ENCODE results near the gene FNTB. TPM values are rescaled to one million over a fixed set of nuclear protein-coding genes. Genes with fewer than 3 reads are reported as not detected.

Gene FNTB
- total and polyA plus RNA-seq, 2 donors (not counting 3 experiments of a cell fraction or from before 2014, with no cell fraction given): 21.0 to 21.6 TPM

GRCh38 chr14:65043893-65044595, 57.3 kb downstream of the FNTB start:
- no TSS peak for BruUV-seq (replicated peaks)
- POLR2A ChIA-PET: no interaction called here
- Histone ChIP-seq H3K79me2 (ENCODE audit: control insufficient read depth, insufficient read depth, low read length) (no peaks in the 10 kb centered on the region), H2AFZ (ENCODE audit: low read depth, low read length) (no peak overlapping the region), H3K4me1 (ENCODE audit: control insufficient read depth, extremely low read depth, insufficient read depth, low read length) (peaks cover 3% of the 10 kb centered on the region), H3K9ac (replicated peaks; ENCODE audit: extremely low read depth, insufficient read depth, low read length) (no peak overlapping the region), H3K36me3 (ENCODE audit: control insufficient read depth in 2 of 2, extremely low read depth in 1 of 2, insufficient read depth in 2 of 2, low read length in 2 of 2) (peaks cover 3 to 5% of the 10 kb centered on the region in 2 experiments), H4K20me1 (replicated peaks; ENCODE audit: control insufficient read depth, extremely low read depth, insufficient read depth, low read length) (no peaks in the 10 kb centered on the region), H3K27me3 (ENCODE audit: control insufficient read depth in 2 of 2, insufficient read depth in 2 of 2, low read length in 2 of 2) (no peaks in the 10 kb centered on the region), H3K4me3 (replicated peaks in 1 of 3; ENCODE audit: insufficient read depth in 1 of 3, low read depth in 1 of 3, low read length in 3 of 3) (no peak overlapping the region), H3K9me3 (replicated peaks; ENCODE audit: control insufficient read depth, insufficient read depth, low read length) (no peaks in the 10 kb centered on the region), H3K9me1 (replicated peaks; ENCODE audit: control insufficient read depth, extremely low read depth, insufficient read depth, low read length) (no peaks in the 10 kb centered on the region), H3K27ac (ENCODE audit: insufficient read depth, low read depth, low read length) (no peak overlapping the region), H3K4me2 (ENCODE audit: insufficient read depth, low read length) (no peak overlapping the region)
- CTCF ChIA-PET: interaction anchor here (0.7 kb wide), 2 partner anchors 10 to 22 kb away, joined by 3 read pairs; no protein-coding TSS in a partner anchor
- intact Hi-C loops (cut with micrococcal nuclease) (no loop called here), dilution Hi-C loops (cut with MboI; ENCODE audit: extremely low pct_ligation_motif_present, low sequenced_read_pairs) (no loop called here)
- no peak for TF ChIP-seq POLR2AphosphoS5 (IDR thresholded peaks at IDR 0.05; ENCODE audit: insufficient read depth, low read depth, low read length)
- TF ChIP-seq, protein P1, sequence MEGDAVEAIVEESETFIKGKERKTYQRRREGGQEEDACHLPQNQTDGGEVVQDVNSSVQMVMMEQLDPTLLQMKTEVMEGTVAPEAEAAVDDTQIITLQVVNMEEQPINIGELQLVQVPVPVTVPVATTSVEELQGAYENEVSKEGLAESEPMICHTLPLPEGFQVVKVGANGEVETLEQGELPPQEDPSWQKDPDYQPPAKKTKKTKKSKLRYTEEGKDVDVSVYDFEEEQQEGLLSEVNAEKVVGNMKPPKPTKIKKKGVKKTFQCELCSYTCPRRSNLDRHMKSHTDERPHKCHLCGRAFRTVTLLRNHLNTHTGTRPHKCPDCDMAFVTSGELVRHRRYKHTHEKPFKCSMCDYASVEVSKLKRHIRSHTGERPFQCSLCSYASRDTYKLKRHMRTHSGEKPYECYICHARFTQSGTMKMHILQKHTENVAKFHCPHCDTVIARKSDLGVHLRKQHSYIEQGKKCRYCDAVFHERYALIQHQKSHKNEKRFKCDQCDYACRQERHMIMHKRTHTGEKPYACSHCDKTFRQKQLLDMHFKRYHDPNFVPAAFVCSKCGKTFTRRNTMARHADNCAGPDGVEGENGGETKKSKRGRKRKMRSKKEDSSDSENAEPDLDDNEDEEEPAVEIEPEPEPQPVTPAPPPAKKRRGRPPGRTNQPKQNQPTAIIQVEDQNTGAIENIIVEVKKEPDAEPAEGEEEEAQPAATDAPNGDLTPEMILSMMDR (IDR thresholded peaks at IDR 0.05; ENCODE audit: extremely low read depth in 1 of 2, insufficient read depth in 1 of 2, low read depth in 1 of 2, low read length in 2 of 2): no peak
- TF ChIP-seq POLR2A (IDR thresholded peaks at IDR 0.05; ENCODE audit: low read depth, low read length): no peak
- TF ChIP-seq MYC (IDR thresholded peaks at IDR 0.05; ENCODE audit: low read depth, low read length): no peak
- TF ChIP-seq, protein P2, sequence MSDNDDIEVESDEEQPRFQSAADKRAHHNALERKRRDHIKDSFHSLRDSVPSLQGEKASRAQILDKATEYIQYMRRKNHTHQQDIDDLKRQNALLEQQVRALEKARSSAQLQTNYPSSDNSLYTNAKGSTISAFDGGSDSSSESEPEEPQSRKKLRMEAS (IDR thresholded peaks at IDR 0.05; ENCODE audit: insufficient read depth, insufficient read length): no peak
- no peak for TF ChIP-seq JUN (IDR thresholded peaks at IDR 0.05; ENCODE audit: borderline replicate concordance, insufficient read depth, insufficient read length, low read depth)
- TF ChIP-seq GATA2 (IDR thresholded peaks at IDR 0.05; ENCODE audit: insufficient read depth, insufficient read length, low read depth, low read length): no peak
- no peak for TF ChIP-seq FOS (IDR thresholded peaks at IDR 0.05; ENCODE audit: borderline replicate concordance, insufficient read depth, low read length)
- TF ChIP-seq EZH2 (IDR thresholded peaks at IDR 0.05; ENCODE audit: borderline replicate concordance, low read depth, low read length, severe bottlenecking): no peak
- FAIRE-seq (no peak), DNase-seq (ENCODE audit: low read depth, low spot score) (no peak)

Measured in endothelial cell of umbilical vein (primary cell).